ENCODE measurements around the gene AOPEP.

AOPEP gene

GRCh38 chr9:94918038-94918753 lies 191.7 kb downstream of the AOPEP start:
- no peak for DNase-seq (ENCODE audit: low read depth)

GRCh38 chr9:94919376-94920098 lies 193.0 kb downstream of the AOPEP start:
- DNase-seq (ENCODE audit: low read depth) = no peak

- DNase-seq (ENCODE audit: low read depth) = no peak
These were observed 194.1 kb downstream of the AOPEP start for GRCh38 chr9:94920420-94921091.

- no peak for DNase-seq (ENCODE audit: low read depth)
These were observed 194.6 kb downstream of the AOPEP start for GRCh38 chr9:94921092-94921471.

GRCh38 chr9:94921656-94922055 lies 195.2 kb downstream of the AOPEP start:
- DNase-seq (ENCODE audit: low read depth) = no peak

- no peak for DNase-seq (ENCODE audit: low read depth)
These were observed 195.7 kb downstream of the AOPEP start for GRCh38 chr9:94922098-94922607.

GRCh38 chr9:94922691-94923107 lies 196.2 kb downstream of the AOPEP start:
- DNase-seq (ENCODE audit: low read depth) = no peak

- DNase-seq (ENCODE audit: low read depth) = no peak
These were observed 197.0 kb downstream of the AOPEP start for GRCh38 chr9:94923326-94924089.

GRCh38 chr9:94925751-94926430 lies 199.4 kb downstream of the AOPEP start:
- no peak for DNase-seq (ENCODE audit: low read depth)

GRCh38 chr9:94926431-94926800 lies 199.9 kb downstream of the AOPEP start:
- DNase-seq (ENCODE audit: low read depth) = no peak

GRCh38 chr9:94927048-94927761 lies 200.7 kb downstream of the AOPEP start:
- no peak for DNase-seq (ENCODE audit: low read depth)

- no peak for DNase-seq (ENCODE audit: low read depth)
These were observed 201.5 kb downstream of the AOPEP start for GRCh38 chr9:94927762-94928670.

- DNase-seq (ENCODE audit: low read depth) = no peak
These were observed 202.3 kb downstream of the AOPEP start for GRCh38 chr9:94928691-94929368.

GRCh38 chr9:94929369-94929756 lies 202.9 kb downstream of the AOPEP start:
- no peak for DNase-seq (ENCODE audit: low read depth)

GRCh38 chr9:94931036-94931633 lies 204.6 kb downstream of the AOPEP start:
- DNase-seq (ENCODE audit: low read depth) = no peak

GRCh38 chr9:94931740-94932139 lies 205.2 kb downstream of the AOPEP start:
- DNase-seq (ENCODE audit: low read depth) = no peak

- no peak for DNase-seq (ENCODE audit: low read depth)
These were observed 206.4 kb downstream of the AOPEP start for GRCh38 chr9:94932652-94933510.

GRCh38 chr9:94933511-94933828 lies 207.0 kb downstream of the AOPEP start:
- DNase-seq (ENCODE audit: low read depth) = no peak
